Choroid plexus epithelial cell (primary cell): Measurements from ENCODE around the gene SAMD11.

ENCODE experiments used
- DNase-seq: peaks from one replicate; pipeline ENCODE4 v3.0.0-alpha.2; 2010; ENCODE audit warnings: low read depth
- H3K4me3 ChIP-seq: 2 replicates; pipeline ENCODE4 v1.5.1; 2011; ENCODE audit warnings: low read depth, mild to moderate bottlenecking, control low read depth, low read length, moderate library complexity
- TF ChIP-seq, protein P1 (sequence below): conservative IDR thresholded peaks from 2 replicates; pipeline ENCODE4 v1.5.1; 2011; ENCODE audit warnings: low read depth, mild to moderate bottlenecking, control low read depth, inconsistent platforms, low read length, moderate library complexity

SAMD11 gene

GRCh38 chr1:938711-939489, 15.2 kb downstream of the SAMD11 start:
- no peak overlapping the region for H3K4me3 ChIP-seq
- TF ChIP-seq, protein P1, sequence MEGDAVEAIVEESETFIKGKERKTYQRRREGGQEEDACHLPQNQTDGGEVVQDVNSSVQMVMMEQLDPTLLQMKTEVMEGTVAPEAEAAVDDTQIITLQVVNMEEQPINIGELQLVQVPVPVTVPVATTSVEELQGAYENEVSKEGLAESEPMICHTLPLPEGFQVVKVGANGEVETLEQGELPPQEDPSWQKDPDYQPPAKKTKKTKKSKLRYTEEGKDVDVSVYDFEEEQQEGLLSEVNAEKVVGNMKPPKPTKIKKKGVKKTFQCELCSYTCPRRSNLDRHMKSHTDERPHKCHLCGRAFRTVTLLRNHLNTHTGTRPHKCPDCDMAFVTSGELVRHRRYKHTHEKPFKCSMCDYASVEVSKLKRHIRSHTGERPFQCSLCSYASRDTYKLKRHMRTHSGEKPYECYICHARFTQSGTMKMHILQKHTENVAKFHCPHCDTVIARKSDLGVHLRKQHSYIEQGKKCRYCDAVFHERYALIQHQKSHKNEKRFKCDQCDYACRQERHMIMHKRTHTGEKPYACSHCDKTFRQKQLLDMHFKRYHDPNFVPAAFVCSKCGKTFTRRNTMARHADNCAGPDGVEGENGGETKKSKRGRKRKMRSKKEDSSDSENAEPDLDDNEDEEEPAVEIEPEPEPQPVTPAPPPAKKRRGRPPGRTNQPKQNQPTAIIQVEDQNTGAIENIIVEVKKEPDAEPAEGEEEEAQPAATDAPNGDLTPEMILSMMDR: no peak
- DNase-seq: no peak

- TF ChIP-seq, protein P1: no peak
- H3K4me3 ChIP-seq: no peak overlapping the region
- DNase-seq: no peak
Observed at GRCh38 chr1:939511-940106, 15.9 kb downstream of the SAMD11 start.

GRCh38 chr1:940107-941014, 16.6 kb downstream of the SAMD11 start:
- H3K4me3 ChIP-seq: peak overlapping the region; percentile 69
- DNase-seq: peak; percentile 86
- TF ChIP-seq, protein P1: no peak

- TF ChIP-seq, protein P1: no peak
- no peak for DNase-seq
- peak overlapping the region; percentile 69 for H3K4me3 ChIP-seq
Observed at GRCh38 chr1:941015-941587, 17.4 kb downstream of the SAMD11 start.

DNA sequence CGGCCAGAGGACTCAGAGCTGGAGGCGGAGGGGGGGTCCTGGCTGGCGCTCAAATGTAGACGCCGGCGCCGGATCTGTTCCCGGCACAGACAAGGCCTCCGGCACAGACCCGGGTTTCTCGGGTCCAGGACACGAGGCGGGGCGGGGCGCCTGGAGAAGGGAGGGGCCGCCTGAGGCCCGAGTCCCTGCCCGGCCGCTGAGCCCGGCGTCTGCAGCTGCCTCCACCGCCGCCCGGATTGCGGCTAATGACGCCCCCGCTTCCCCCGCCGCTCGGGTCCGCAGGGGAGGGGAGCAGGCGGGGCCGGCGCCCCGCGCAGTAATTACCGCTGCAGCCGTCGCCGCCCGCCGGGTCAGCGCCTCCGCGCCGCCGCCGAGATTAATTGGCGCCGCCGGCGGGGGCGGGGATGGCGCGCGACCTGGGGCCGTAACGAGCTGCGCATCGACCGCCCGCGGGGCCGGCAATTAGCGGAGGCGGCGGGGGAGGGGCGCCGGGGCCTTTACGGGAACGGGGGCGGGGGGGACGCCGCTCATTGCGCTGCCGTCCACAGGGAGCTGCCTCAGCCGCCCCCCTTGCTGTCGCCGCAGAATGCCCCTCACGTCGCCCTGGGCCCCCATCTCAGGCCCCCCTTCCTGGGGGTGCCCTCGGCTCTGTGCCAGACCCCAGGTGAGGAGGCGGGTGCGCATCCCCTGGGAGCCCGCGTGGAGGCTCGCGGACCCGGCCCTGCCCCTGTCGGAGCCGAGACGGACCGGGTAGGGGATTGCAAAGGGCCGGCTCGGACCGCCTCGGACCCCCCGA, 18.1 kb downstream of the SAMD11 start:
- H3K4me3 ChIP-seq: peak overlapping the region; percentile 69
- TF ChIP-seq, protein P1: no peak
- DNase-seq: peak; percentile 95

DNA sequence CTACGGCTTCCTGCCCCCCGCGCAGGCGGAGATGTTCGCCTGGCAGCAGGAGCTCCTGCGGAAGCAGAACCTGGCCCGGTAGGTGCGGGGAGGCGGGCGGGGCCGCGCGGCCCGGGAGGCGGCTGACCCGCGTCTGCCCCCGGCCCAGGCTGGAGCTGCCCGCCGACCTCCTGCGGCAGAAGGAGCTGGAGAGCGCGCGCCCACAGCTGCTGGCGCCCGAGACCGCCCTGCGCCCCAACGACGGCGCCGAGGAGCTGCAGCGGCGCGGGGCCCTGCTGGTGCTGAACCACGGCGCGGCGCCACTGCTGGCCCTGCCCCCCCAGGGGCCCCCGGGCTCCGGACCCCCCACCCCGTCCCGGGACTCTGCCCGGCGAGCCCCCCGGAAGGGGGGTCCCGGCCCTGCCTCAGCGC, 18.7 kb downstream of the SAMD11 start:
- TF ChIP-seq, protein P1: no peak
- peak overlapping the region; percentile 69 for H3K4me3 ChIP-seq
- peak; percentile 62 for DNase-seq
